Suprapubic skin (tissue), 4 donors: ENCODE data around the gene GTF2H4. TPM values are rescaled to one million over a fixed set of nuclear protein-coding genes. Genes with fewer than 3 reads are reported as not detected.
"Not testable (repeated sequence)": the region's sequence is repeated elsewhere in the genome, so short reads cannot be mapped to it uniquely, and the experiment has no call there.

Source experiments
- DNase-seq, 2 donors: peaks; one replicate each; pipeline ENCODE4 v3.0.0-alpha.2; 2019; ENCODE audit warnings: low spot score in 2 of 2
- H3K27ac ChIP-seq: fragments of 200-600 bp; sonication (generic); one replicate; pipeline ENCODE4 v1.5.1; 2019
- H3K27me3 ChIP-seq: fragments of 200-600 bp; sonication (generic); one replicate; pipeline ENCODE4 v1.5.1; 2019
- H3K36me3 ChIP-seq: fragments of 200-600 bp; sonication (generic); one replicate; pipeline ENCODE4 v1.5.1; 2019
- H3K4me1 ChIP-seq: fragments of 200-600 bp; sonication (generic); one replicate; pipeline ENCODE4 v1.5.1; 2019
- H3K4me3 ChIP-seq: fragments of 200-600 bp; sonication (generic); one replicate; pipeline ENCODE4 v1.5.1; 2019; ENCODE audit warnings: mild to moderate bottlenecking
- H3K9me3 ChIP-seq: fragments of 200-600 bp; sonication (generic); one replicate; pipeline ENCODE4 v1.5.1; 2019
- EP300 ChIP-seq: sonication (generic); formaldehyde crosslinking; IDR thresholded peaks from one replicate; pipeline ENCODE4 v1.6.1; 2017; ENCODE audit warnings: antibody characterized with exemption
- POLR2A ChIP-seq, 2 donors: fragments of 450-650 bp; IDR thresholded peaks; one replicate each; pipeline ENCODE4 v1.6.1; 2017; ENCODE audit warnings: antibody characterized with exemption in 2 of 2, mild to moderate bottlenecking in 2 of 2, moderate library complexity in 2 of 2
- POLR2AphosphoS5 ChIP-seq, 3 donors: sonication (generic); formaldehyde crosslinking; IDR thresholded peaks; one replicate each; pipeline ENCODE4 v1.6.1; 2017; ENCODE audit warnings: antibody characterized with exemption in 3 of 3
- WGBS: methylation state at CpG from one replicate; pipeline ENCODE4 v1.1.5; 2018; 5-methylcytosine and 5-hydroxymethylcytosine counted together
- total RNA-seq, 4 donors: library from RNA; depleted of rRNA; stranded (reverse); fragments of >200 nt; gene quantifications; one replicate each; pipeline ENCODE4 v1.1.0, GENCODE V29; 2016
- TF ChIP-seq, protein P1 (sequence below), 2 donors: fragments of 200-600 bp in 1 of 2; fragments of 450-650 bp in 1 of 2; sonication (generic) in 1 of 2; IDR thresholded peaks; one replicate each; pipeline ENCODE4 v1.5.1; 2016 to 2019; ENCODE audit warnings: antibody characterized with exemption in 2 of 2, mild to moderate bottlenecking in 1 of 2, moderate library complexity in 1 of 2

Gene GTF2H4
- total RNA-seq, 4 donors from 2014 or later: 10.5 to 33.5 (median 11.3) TPM

DNA sequence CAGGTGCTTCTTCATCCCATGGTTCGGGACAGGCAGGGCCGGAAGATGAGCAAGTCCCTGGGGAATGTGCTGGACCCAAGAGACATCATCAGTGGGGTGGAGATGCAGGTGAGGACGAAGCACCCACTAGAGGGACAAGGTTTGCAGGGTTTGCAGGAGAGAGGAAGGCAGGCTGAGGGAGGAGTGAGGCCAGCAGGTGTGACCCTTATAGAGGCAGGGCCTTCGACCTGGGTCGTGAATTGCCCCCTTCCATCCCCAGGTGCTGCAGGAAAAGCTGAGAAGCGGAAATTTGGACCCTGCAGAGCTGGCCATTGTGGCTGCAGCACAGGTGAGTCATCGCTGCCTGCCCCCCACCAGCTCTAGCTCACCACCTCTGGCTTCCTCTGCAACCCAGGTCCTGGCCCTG, 14.4 kb downstream of the GTF2H4 start:
- WGBS: 88% methylated on average over 7 of the region's 7 CpGs
- Histone ChIP-seq H3K4me3 (no peak overlapping the region), H3K27me3 (no peaks in the 10 kb centered on the region), H3K4me1 (no peaks in the 10 kb centered on the region), H3K27ac (no peak overlapping the region), H3K36me3 (peaks cover 93% of the 10 kb centered on the region), H3K9me3 (no peaks in the 10 kb centered on the region)
- no peak for TF ChIP-seq POLR2AphosphoS5 (IDR thresholded peaks at IDR 0.05)
- no peak for TF ChIP-seq POLR2A (IDR thresholded peaks at IDR 0.05)
- TF ChIP-seq, protein P1, sequence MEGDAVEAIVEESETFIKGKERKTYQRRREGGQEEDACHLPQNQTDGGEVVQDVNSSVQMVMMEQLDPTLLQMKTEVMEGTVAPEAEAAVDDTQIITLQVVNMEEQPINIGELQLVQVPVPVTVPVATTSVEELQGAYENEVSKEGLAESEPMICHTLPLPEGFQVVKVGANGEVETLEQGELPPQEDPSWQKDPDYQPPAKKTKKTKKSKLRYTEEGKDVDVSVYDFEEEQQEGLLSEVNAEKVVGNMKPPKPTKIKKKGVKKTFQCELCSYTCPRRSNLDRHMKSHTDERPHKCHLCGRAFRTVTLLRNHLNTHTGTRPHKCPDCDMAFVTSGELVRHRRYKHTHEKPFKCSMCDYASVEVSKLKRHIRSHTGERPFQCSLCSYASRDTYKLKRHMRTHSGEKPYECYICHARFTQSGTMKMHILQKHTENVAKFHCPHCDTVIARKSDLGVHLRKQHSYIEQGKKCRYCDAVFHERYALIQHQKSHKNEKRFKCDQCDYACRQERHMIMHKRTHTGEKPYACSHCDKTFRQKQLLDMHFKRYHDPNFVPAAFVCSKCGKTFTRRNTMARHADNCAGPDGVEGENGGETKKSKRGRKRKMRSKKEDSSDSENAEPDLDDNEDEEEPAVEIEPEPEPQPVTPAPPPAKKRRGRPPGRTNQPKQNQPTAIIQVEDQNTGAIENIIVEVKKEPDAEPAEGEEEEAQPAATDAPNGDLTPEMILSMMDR (IDR thresholded peaks at IDR 0.05): no peak
- TF ChIP-seq EP300: no peak
- no peak for DNase-seq

DNA sequence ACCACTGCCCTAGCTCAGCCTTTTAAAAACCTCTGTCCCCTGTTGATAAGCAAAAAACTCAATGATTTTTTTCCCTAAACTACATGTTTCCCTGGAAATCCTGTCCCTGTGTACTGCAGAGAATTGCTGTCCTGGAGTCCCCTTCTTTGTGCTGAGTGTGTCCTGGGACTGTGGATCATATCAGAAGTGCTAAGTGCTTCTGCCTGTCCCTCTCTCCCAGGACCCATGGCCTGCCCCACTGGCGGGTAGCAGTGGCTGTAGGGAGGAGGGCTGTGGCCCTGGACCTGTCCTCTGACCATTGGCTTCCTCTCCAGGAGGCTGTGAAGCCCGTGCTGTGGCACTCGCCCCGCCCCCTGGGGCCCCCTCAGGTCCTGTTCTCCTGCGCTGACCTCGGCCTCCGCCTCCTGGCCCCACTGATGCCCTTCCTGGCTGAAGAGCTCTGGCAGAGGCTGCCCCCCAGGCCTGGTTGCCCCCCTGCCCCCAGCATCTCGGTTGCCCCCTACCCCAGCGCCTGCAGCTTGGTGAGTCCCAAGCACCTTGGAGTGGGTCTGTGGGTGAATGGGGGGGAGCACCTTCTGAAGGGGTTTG, 16.1 kb downstream of the GTF2H4 start:
- H3K27me3 ChIP-seq, H3K9me3 ChIP-seq, H3K4me3 ChIP-seq, H3K27ac ChIP-seq, DNase-seq, H3K4me1 ChIP-seq: not testable (repeated sequence)
- 77% methylated on average over 7 of the region's 9 CpGs for WGBS
- peaks cover 76% of the 10 kb centered on the region for H3K36me3 ChIP-seq

DNA sequence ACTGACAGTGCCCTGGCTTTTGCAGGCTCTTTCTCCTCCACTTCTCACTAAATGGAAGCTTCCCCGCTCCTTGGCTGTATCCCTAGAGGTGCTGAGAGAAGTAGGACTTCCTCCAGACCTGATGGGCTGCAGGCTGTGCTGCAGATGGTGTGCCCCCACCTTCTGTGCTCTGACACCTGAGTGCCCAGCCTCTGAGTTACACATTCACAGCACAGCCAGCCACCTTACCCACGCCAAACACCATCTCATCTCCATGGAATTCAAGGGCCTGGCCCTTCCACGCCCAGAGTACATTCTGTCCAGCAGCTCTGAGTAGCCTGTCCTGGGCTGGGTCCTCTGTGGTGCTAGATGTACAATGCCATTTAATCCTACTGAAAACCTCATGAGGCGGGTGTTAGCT, 18.6 kb downstream of the GTF2H4 start:
- 78% methylated on average over 4 of the region's 4 CpGs for WGBS
- Histone ChIP-seq H3K27me3 (no peaks in the 10 kb centered on the region), H3K4me1 (no peaks in the 10 kb centered on the region), H3K27ac (no peak overlapping the region), H3K36me3 (peaks cover 52% of the 10 kb centered on the region), H3K9me3 (no peaks in the 10 kb centered on the region), H3K4me3 (no peak overlapping the region)
- TF ChIP-seq, protein P1 (IDR thresholded peaks at IDR 0.05): no peak
- TF ChIP-seq EP300 (no peak), POLR2AphosphoS5 (IDR thresholded peaks at IDR 0.05) (no peak), POLR2A (IDR thresholded peaks at IDR 0.05) (no peak)
- no peak for DNase-seq

DNA sequence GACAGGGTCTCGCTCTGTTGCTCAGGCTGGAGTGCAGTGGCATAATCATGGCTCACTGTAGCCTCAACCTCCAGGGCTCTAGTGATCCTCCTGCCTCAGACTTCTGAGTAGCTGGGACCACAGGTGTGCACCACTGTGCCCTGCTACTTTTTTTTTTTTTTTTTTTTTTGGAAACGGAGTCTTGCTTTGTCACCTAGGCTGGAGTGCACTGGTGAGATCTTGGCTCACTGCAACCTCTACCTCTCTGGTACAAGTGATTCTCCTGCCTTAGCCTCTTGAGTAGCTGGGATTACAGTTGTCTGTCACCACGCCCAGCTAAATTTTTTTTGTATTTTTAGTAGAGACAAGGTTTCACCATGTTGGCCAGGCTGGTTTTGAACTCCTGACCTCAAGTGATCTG, 19.1 kb downstream of the GTF2H4 start:
- not testable (repeated sequence) for H3K27ac ChIP-seq, H3K4me3 ChIP-seq, DNase-seq, H3K4me1 ChIP-seq, H3K27me3 ChIP-seq, H3K9me3 ChIP-seq
- 95% methylated on average over 3 of the region's 3 CpGs for WGBS
- peaks cover 47% of the 10 kb centered on the region for H3K36me3 ChIP-seq

DNA sequence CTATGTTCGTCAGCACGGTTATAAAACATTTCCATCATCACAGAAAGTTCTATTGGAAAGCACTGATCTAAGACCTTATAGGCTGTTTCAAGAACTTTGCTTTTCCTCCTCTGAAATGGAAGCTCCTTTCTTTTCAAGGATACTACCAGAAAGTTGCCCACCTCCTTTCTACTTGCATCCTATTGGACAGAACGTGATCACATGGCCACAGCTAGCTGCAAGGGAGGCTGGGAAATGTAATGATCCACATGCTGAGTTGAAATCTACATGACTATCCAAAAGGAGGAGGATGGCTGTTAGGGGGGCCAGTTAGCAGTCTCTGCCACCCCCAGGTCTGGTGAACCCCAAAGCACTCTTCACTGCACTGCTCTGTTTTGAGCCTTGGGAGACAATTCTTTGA, 20.7 kb downstream of the GTF2H4 start:
- Histone ChIP-seq H3K27me3 (no peaks in the 10 kb centered on the region), H3K4me3 (no peak overlapping the region), H3K9me3 (no peaks in the 10 kb centered on the region), H3K36me3 (peaks cover 31% of the 10 kb centered on the region), H3K4me1 (no peaks in the 10 kb centered on the region), H3K27ac (no peak overlapping the region)
- WGBS: 97% methylated on average over 3 of the region's 3 CpGs
- TF ChIP-seq EP300 (no peak), POLR2A (IDR thresholded peaks at IDR 0.05) (no peak), POLR2AphosphoS5 (IDR thresholded peaks at IDR 0.05) (no peak)
- TF ChIP-seq, protein P1 (IDR thresholded peaks at IDR 0.05): no peak
- DNase-seq: no peak

DNA sequence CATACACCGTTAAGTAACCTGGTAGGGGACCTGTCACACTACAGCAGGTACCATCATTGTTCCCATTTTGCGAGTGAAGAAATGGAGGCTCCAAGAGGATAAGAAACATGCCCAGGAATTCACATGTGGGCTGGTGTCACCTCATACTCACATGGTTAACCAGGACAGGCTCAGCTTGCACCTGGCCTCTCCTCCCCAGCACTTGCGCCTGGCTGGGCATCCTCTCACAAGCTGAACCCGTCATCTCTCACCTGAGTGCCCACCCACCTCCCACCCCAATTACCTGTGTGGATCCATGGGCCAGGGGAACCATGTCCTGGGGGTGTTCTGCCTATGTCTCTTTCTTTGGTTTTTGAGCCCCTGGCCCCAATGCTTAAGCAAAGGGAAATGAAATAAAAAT, 22.5 kb downstream of the GTF2H4 start:
- Histone ChIP-seq H3K27me3 (no peaks in the 10 kb centered on the region), H3K36me3 (peaks cover 15% of the 10 kb centered on the region), H3K4me1 (no peaks in the 10 kb centered on the region), H3K27ac (no peak overlapping the region), H3K9me3 (no peaks in the 10 kb centered on the region), H3K4me3 (no peak overlapping the region)
- DNase-seq: no peak
- WGBS: 96% methylated on average over 4 of the region's 4 CpGs
- TF ChIP-seq, protein P1 (IDR thresholded peaks at IDR 0.05): no peak
- TF ChIP-seq EP300 (no peak), POLR2AphosphoS5 (IDR thresholded peaks at IDR 0.05) (no peak), POLR2A (IDR thresholded peaks at IDR 0.05) (no peak)
